ENCODE results near the gene PLCG1.
"Not testable (repeated sequence)": the region's sequence is repeated elsewhere in the genome, so short reads cannot be mapped to it uniquely, and the experiment has no call there.

Gene PLCG1

GRCh38 chr20:41124451-41125094 lies 12.8 kb upstream of the PLCG1 start:
- DNase-seq (ENCODE audit: insufficient read length, low spot score) (no peak), FAIRE-seq (no peak)
- TF ChIP-seq, protein P1, sequence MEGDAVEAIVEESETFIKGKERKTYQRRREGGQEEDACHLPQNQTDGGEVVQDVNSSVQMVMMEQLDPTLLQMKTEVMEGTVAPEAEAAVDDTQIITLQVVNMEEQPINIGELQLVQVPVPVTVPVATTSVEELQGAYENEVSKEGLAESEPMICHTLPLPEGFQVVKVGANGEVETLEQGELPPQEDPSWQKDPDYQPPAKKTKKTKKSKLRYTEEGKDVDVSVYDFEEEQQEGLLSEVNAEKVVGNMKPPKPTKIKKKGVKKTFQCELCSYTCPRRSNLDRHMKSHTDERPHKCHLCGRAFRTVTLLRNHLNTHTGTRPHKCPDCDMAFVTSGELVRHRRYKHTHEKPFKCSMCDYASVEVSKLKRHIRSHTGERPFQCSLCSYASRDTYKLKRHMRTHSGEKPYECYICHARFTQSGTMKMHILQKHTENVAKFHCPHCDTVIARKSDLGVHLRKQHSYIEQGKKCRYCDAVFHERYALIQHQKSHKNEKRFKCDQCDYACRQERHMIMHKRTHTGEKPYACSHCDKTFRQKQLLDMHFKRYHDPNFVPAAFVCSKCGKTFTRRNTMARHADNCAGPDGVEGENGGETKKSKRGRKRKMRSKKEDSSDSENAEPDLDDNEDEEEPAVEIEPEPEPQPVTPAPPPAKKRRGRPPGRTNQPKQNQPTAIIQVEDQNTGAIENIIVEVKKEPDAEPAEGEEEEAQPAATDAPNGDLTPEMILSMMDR (IDR thresholded peaks at IDR 0.05; ENCODE audit: insufficient read depth, missing control alignments) = no peak

DNA sequence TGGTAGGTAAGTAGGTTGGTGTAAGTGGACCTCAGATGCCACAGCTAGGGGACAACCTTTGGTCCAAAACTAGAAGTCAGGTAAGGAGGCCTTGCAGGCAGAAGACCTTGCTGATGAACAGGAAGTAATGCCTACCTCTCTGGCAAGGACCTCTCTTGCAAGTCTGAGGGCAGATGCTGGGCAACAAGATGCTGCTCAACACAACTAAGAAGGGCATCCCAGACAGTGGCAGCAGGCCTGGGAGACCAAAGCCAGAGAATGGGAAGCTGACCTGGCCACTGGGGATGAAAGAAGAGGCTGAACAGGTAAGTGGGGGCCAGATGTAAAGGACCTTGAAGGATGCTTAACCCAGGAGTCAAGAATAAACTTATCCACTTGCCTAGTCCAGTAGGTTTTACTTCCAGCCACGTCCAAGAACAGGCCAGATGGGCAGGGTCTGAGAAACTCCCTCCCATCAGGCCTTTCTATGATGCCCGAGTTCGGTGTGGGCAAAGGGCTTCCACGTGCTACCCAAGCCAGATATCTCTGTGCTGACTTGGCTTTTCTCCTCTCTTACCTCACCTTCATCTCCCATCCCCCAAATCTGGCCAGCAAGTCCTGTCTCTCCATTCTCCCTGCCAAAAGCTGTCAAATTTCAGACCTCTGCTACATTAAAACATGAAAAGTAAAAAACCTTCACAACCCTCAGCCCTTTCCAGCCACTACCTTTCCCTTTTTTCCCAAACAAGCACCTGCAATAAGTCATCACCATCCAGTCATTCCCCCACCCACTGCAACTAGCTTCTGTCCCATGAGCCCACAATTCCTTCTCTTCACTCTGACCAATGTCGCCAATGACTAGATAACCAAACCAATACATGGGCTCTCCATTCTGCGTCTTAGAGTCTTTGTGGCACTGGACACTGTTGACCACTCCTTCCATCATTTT lies 11.5 kb upstream of the PLCG1 start:
- DNase-seq (ENCODE audit: insufficient read length, low spot score) (no peak), FAIRE-seq (no peak)
- TF ChIP-seq, protein P1 (IDR thresholded peaks at IDR 0.05; ENCODE audit: insufficient read depth, missing control alignments) = no peak

GRCh38 chr20:41126719-41127118 lies 10.6 kb upstream of the PLCG1 start:
- TF ChIP-seq, protein P1 (IDR thresholded peaks at IDR 0.05; ENCODE audit: insufficient read depth, missing control alignments) = no peak
- FAIRE-seq = no peak
- DNase-seq (ENCODE audit: insufficient read length, low spot score) = no peak

- not testable (repeated sequence) for FAIRE-seq; DNase-seq (ENCODE audit: insufficient read length, low spot score)
These were observed 9.0 kb upstream of the PLCG1 start for GRCh38 chr20:41128317-41128716.

DNA sequence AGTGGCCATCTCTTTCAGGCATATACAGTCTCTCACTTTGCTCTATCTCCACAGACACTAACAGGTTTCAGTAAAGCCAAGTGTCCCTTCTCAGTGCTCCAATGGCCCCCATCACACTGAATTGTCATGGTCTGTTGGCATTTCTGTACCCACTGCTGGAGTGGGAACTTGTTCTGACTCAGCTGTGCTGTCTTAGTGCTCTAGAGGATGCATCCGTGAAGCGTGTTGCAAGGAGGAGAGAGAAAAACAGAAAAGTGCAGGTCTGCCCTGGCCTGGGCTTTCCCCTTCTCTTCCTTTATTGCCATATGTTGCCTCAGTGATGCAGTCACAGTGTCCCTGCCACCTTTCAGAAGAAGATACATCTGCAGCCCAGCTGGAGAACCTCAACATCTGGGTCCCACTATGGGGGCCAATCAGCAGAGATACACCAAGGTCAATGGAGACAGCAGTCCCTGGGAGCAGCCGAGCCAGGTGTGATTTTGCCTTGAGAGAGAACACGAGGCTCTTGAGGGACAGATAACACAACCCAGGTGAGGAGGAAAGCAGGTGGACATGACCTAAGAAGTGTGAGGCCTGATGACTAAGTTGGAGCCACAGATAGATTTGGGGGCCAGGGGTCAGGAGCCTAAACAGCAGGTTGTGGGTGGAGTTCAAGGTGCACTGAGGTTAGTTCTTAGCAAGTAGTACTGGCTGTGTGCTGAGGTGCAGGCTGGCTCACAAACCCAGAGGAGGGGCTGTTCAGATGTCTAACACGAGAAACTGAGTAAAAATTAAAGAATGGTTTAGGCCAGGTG lies 5.6 kb upstream of the PLCG1 start:
- no peak for DNase-seq (ENCODE audit: insufficient read length, low spot score)
- TF ChIP-seq, protein P1 (IDR thresholded peaks at IDR 0.05; ENCODE audit: insufficient read depth, missing control alignments) = no peak
- FAIRE-seq = no peak

DNA sequence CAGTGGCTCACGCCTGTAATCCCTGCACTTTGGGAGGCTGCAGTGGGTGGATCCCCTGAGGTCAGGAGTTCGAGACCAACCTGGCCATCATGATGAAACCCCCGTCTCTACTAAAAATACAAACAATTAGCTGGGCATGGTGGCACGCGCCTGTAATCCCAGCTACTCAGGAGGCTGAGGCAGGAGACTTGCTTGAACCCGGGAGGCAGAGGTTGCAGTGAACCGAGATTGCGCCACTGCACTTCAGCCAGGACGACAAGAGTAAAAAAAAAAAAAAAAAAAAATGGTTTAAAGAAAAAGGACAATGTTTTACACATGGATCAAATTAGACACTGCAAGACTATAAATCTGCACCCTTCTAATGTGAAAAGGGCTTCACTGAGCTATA lies 5.0 kb upstream of the PLCG1 start:
- FAIRE-seq; DNase-seq (ENCODE audit: insufficient read length, low spot score): not testable (repeated sequence)

DNA sequence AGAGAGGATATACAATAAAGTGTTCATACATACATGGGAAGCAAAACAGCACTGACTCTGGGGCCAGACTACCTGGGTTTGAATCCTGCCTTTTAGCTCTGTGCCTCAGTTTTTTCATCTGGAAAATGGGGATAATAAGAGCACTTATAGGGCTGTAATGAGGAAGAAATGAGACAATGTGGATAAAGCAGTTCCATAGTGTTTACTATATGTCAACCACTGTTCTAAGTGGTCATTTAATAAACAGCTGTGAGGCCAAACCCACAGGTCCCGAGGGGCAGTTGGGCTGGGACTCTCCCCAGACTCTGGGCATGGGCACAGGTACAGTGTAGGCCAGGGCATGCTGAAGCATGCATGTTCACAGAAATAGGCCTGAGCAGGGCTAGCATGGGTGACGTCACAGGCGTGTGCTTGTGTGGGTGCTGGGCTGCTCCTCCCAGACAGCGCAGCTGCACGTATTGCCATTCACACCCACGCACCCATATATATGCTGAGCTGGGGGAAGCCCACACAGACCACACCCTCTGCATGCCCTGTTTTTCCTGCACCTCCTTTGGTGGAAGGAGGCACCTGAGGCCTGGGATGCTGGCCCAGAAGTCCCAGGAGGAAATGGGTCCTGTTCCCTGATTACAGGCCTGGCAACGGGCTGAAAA lies 3.5 kb upstream of the PLCG1 start:
- no peak for DNase-seq (ENCODE audit: insufficient read length, low spot score)
- TF ChIP-seq, protein P1 (IDR thresholded peaks at IDR 0.05; ENCODE audit: insufficient read depth, missing control alignments) = no peak
- FAIRE-seq = no peak

Measured in D721Med (cell line).